ENCODE results near the gene CELF2.

GRCh38 chr10:11303361-11304170, 285.9 kb downstream of the CELF2 start:
- TF ChIP-seq CTCF (IDR thresholded peaks at IDR 0.05) (no peak), POLR2A (IDR thresholded peaks at IDR 0.05) (no peak)

Measured in thyroid gland (tissue), 4 donors.